H1 (cell line): ENCODE measurements around the gene LAIR1. TPM values are rescaled to one million over a fixed set of nuclear protein-coding genes. Genes with fewer than 3 reads are reported as not detected.
"Not testable (repeated sequence)": the region's sequence is repeated elsewhere in the genome, so short reads cannot be mapped to it uniquely, and the experiment has no call there.

Source experiments
- CTCF ChIA-PET: fragments of 300-600 bp; sonication (Branson Sonifier 250); formaldehyde crosslinking; loops from one replicate; lab custom pipeline; 2021; ENCODE audit not compliant: partially characterized antibody; lab: Charles Lee
- POLR2A ChIA-PET: fragments of 300-600 bp; sonication (Branson Sonifier 250); formaldehyde crosslinking; loops from one replicate; lab custom pipeline; 2021; ENCODE audit warnings: inconsistent platforms; ENCODE audit not compliant: partially characterized antibody; lab: Charles Lee
- DNase-seq, 2 experiments: peaks; one replicate each; pipeline versions ENCODE4 v3.0.0 to v3.0.0-alpha.2; 2010 to 2022; ENCODE audit warnings: low spot score in 2 of 2, low read depth in 1 of 2, mixed read lengths in 1 of 2
- FAIRE-seq: peaks from 2 replicates; lab custom pipeline; 2011; peaks lifted over from hg19 to GRCh38; lab: Jason Lieb, UNC
- H2AFZ ChIP-seq: 2 replicates; pipeline ENCODE4 v1.8.1; 2012; ENCODE audit warnings: low read length, inconsistent platforms
- H2AK5ac ChIP-seq: 2 replicates; pipeline ENCODE4 v1.6.1; 2013; ENCODE audit warnings: low read depth, low read length
- H2BK120ac ChIP-seq: replicated peaks from 2 replicates; pipeline ENCODE3; 2013; ENCODE audit warnings: low read depth, low read length, inconsistent platforms
- H2BK12ac ChIP-seq: 2 replicates; pipeline ENCODE4 v1.6.1; 2013; ENCODE audit warnings: low read depth, low read length
- H2BK15ac ChIP-seq: 2 replicates; pipeline ENCODE4 v1.6.1; 2013; ENCODE audit warnings: low read length
- H2BK20ac ChIP-seq: 2 replicates; pipeline ENCODE4 v1.6.1; 2013; ENCODE audit warnings: low read length
- H2BK5ac ChIP-seq: 2 replicates; pipeline ENCODE4 v1.6.1; 2013; ENCODE audit warnings: low read depth, low read length
- H3K14ac ChIP-seq: 2 replicates; pipeline ENCODE4 v1.6.1; 2013; ENCODE audit warnings: inconsistent platforms; ENCODE audit not compliant: insufficient read length
- H3K18ac ChIP-seq: 2 replicates; pipeline ENCODE4 v1.6.1; 2013; ENCODE audit warnings: low read length; ENCODE audit errors: extremely low read depth
- H3K23ac ChIP-seq: 2 replicates; pipeline ENCODE4 v1.6.1; 2013; ENCODE audit warnings: inconsistent platforms; ENCODE audit not compliant: insufficient read length
- H3K23me2 ChIP-seq: 2 replicates; pipeline ENCODE4 v1.6.1; 2013; ENCODE audit warnings: low read depth, low read length
- H3K27ac ChIP-seq: 2 replicates; pipeline ENCODE4 v1.6.1; 2011; ENCODE audit warnings: low read depth, low read length, inconsistent platforms
- H3K27me3 ChIP-seq, 4 experiments: replicated peaks in 1 of 4; 1 replicate in 1 of 4; 2 replicates in 3 of 4; pipeline versions ENCODE4 v1.6.1 to v1.8.1; 2011 to 2013; ENCODE audit warnings: low read length in 3 of 4, mild to moderate bottlenecking in 3 of 4, inconsistent platforms in 2 of 4, mixed read lengths in 2 of 4, moderate library complexity in 1 of 4; ENCODE audit not compliant: control insufficient read depth in 3 of 4, insufficient read depth in 3 of 4; ENCODE audit errors: extremely low read depth in 1 of 4
- H3K36me3 ChIP-seq, 4 experiments: 2 replicates each; pipeline versions ENCODE4 v1.6.1 to v1.8.1; 2011 to 2013; ENCODE audit warnings: mild to moderate bottlenecking in 4 of 4, low read length in 3 of 4, moderate library complexity in 2 of 4, control low read depth in 1 of 4, inconsistent platforms in 1 of 4; ENCODE audit not compliant: insufficient read depth in 4 of 4, control insufficient read depth in 2 of 4
- H3K4ac ChIP-seq: replicated peaks from 2 replicates; pipeline ENCODE3; 2013; ENCODE audit warnings: low read length, low read depth, mixed read lengths, inconsistent platforms; ENCODE audit not compliant: insufficient read length
- H3K4me1 ChIP-seq, 4 experiments: replicated peaks in 1 of 4; 1 replicate in 1 of 4; 2 replicates in 3 of 4; pipeline versions ENCODE4 v1.6.1 to v1.8.1; 2011 to 2013; ENCODE audit warnings: low read length in 3 of 4, inconsistent platforms in 2 of 4, mixed read lengths in 1 of 4; ENCODE audit not compliant: insufficient read depth in 4 of 4, control insufficient read depth in 3 of 4
- H3K4me2 ChIP-seq, 2 experiments: 2 replicates each; pipeline versions ENCODE4 v1.6.1 to v1.8.1; 2011 to 2013; ENCODE audit warnings: low read depth in 2 of 2, low read length in 2 of 2, control low read depth in 1 of 2, inconsistent platforms in 1 of 2, mild to moderate bottlenecking in 1 of 2; ENCODE audit not compliant: insufficient read depth in 1 of 2
- H3K4me3 ChIP-seq, 4 experiments: fragments of 200-600, 300-600 bp in 1 of 4; sonication (generic), shearing (Covaris generic), sonication (Bioruptor Twin) in 1 of 4; 2 replicates each; pipeline versions ENCODE4 v1.5.1 to v1.8.1; 2011 to 2016; ENCODE audit warnings: low read length in 4 of 4, low read depth in 3 of 4, control low read depth in 2 of 4, inconsistent platforms in 2 of 4, mild to moderate bottlenecking in 2 of 4, mixed read lengths in 1 of 4, moderate library complexity in 1 of 4; ENCODE audit not compliant: insufficient read depth in 2 of 4; ENCODE audit errors: extremely low read depth in 1 of 4
- H3K56ac ChIP-seq: replicated peaks from 2 replicates; pipeline ENCODE3; 2013; ENCODE audit warnings: low read depth, mild to moderate bottlenecking, mixed read lengths, low read length, inconsistent platforms; ENCODE audit not compliant: insufficient read length
- H3K79me1 ChIP-seq: 2 replicates; pipeline ENCODE4 v1.6.1; 2013; ENCODE audit warnings: low read depth, low read length, control low read depth
- H3K79me2 ChIP-seq, 2 experiments: 2 replicates each; pipeline versions ENCODE4 v1.6.1 to v1.8.1; 2012 to 2013; ENCODE audit warnings: low read length in 2 of 2, mild to moderate bottlenecking in 2 of 2, inconsistent platforms in 1 of 2; ENCODE audit not compliant: insufficient read depth in 2 of 2, control insufficient read depth in 1 of 2
- H3K9ac ChIP-seq, 4 experiments: replicated peaks in 1 of 4; 1 replicate in 1 of 4; 2 replicates in 3 of 4; pipeline versions ENCODE4 v1.6.1 to v1.8.1; 2011 to 2013; ENCODE audit warnings: low read depth in 3 of 4, low read length in 3 of 4, control low read depth in 2 of 4, mild to moderate bottlenecking in 2 of 4, moderate library complexity in 2 of 4, inconsistent platforms in 1 of 4; ENCODE audit errors: extremely low read depth in 1 of 4
- H3K9me3 ChIP-seq, 2 experiments: 2 replicates each; pipeline versions ENCODE4 v1.6.1 to v1.8.1; 2012 to 2013; ENCODE audit warnings: mild to moderate bottlenecking in 2 of 2, moderate library complexity in 2 of 2, control low read depth in 1 of 2, inconsistent platforms in 1 of 2, low read depth in 1 of 2, low read length in 1 of 2, mixed read lengths in 1 of 2; ENCODE audit not compliant: insufficient read depth in 2 of 2
- H4K20me1 ChIP-seq, 2 experiments: replicated peaks in 1 of 2; 2 replicates each; pipeline versions ENCODE3 to v1.8.1; 2011 to 2013; ENCODE audit warnings: inconsistent platforms in 2 of 2, low read length in 2 of 2, mild to moderate bottlenecking in 1 of 2; ENCODE audit not compliant: insufficient read depth in 2 of 2, control insufficient read depth in 1 of 2
- H4K5ac ChIP-seq: 2 replicates; pipeline ENCODE4 v1.6.1; 2013; ENCODE audit warnings: low read length, low read depth, mixed read lengths, inconsistent platforms; ENCODE audit not compliant: insufficient read length
- H4K8ac ChIP-seq: 2 replicates; pipeline ENCODE4 v1.8.0; 2013; ENCODE audit warnings: mild to moderate bottlenecking, moderate library complexity, low read length, inconsistent platforms; ENCODE audit not compliant: insufficient read depth; ENCODE audit errors: extremely low read depth
- H4K91ac ChIP-seq: replicated peaks from 2 replicates; pipeline ENCODE3; 2013; ENCODE audit warnings: low read length, mixed read lengths, inconsistent platforms; ENCODE audit not compliant: insufficient read length
- WGBS, 2 experiments: shearing (Covaris generic) in 1 of 2; methylation state at CpG; one replicate each; pipeline versions ENCODE4 v1.1.6 to v1.1.7; 2013 to 2015; ENCODE audit warnings: low lambda C conversion rate in 2 of 2, mixed read lengths in 2 of 2, inconsistent platforms in 1 of 2, low coverage in 1 of 2, missing lambda C conversion rate in 1 of 2; ENCODE audit not compliant: insufficient replicate concordance in 2 of 2, insufficient coverage in 1 of 2, insufficient read length in 1 of 2; ENCODE audit errors: extremely low coverage in 1 of 2, missing lambda C conversion rate in 1 of 2; 5-methylcytosine and 5-hydroxymethylcytosine counted together
- polyA plus RNA-seq, 7 experiments: library from polyadenylated mRNA; depleted of rRNA in 3 of 7; stranded (reverse) in 5 of 7; unstranded in 2 of 7; fragments of >200 nt in 5 of 7; fragments of 200-250 nt in 2 of 7; gene quantifications; 1 replicate in 5 of 7; 2 replicates in 1 of 7; 4 replicates in 1 of 7; pipeline versions ENCODE4 v1.2.1 to v1.2.3, GENCODE V29; 2011 to 2013; ENCODE audit warnings: missing spikeins in 2 of 7, mixed read lengths in 2 of 7
- total RNA-seq: library from RNA; stranded (reverse); fragmentation: NEBNext Ultra II Directional; extraction: Animal tissue kit (Norgen Biotek cat#: 25700); gene quantifications from 2 replicates; pipeline ENCODE4 v1.2.1, GENCODE V29; 2021
- TF ChIP-seq, protein P1 (sequence below), 3 experiments: IDR thresholded peaks; 1 replicate in 2 of 3; 2 replicates in 1 of 3; pipeline versions ENCODE4 v1.5.1 to v1.6.1; 2011; ENCODE audit warnings: low read length in 3 of 3, mild to moderate bottlenecking in 3 of 3, inconsistent platforms in 2 of 3, low read depth in 1 of 3, moderate library complexity in 1 of 3; ENCODE audit not compliant: insufficient read depth in 1 of 3; ENCODE audit errors: control extremely low read depth in 1 of 3

LAIR1 gene
- total and polyA plus RNA-seq, 2 of the 8 experiments (the other 6 are each of a cell fraction or from before 2014, with no cell fraction given) = 0.18 TPM; not detected in 1

DNA sequence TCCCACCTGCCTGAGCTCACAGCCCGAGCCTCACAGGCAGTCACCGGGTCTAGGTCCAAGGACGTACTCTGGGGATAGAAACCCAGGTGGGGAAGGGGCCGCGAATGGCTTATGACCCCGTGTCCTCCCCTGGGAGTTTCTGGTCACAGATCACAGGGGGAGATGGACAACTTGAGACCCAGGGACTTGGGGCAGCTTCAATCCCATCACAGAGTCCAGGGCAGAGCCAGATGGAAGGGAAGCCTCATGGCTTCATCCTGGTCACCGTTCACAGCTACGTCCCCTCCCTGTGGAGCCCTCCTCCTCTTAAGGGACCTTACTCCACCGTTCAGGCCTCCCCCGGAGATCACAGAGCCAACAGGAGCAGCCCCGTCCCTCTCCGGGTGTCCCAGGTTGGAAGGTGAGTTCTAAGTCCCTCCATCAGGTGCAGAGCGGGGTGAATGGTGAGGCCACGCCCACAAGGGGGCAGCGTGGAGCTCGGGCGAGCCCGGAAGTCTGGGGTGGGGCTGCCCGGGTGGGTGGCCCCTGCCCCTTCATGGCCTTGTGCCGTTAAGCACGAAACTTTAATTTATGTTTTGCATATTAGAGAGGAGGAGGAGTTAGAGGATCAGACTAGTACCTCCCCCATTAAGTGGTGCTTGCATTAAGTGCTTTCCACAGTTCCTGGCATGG, 5.4 kb downstream of the LAIR1 start:
- H2BK15ac ChIP-seq, H3K56ac ChIP-seq, H3K18ac ChIP-seq, H3K9me3 ChIP-seq, POLR2A ChIA-PET, H3K4me2 ChIP-seq, H3K79me1 ChIP-seq, H4K91ac ChIP-seq, H3K23me2 ChIP-seq, H3K27ac ChIP-seq, H3K4ac ChIP-seq, H3K27me3 ChIP-seq, H2BK12ac ChIP-seq, H4K5ac ChIP-seq, H3K23ac ChIP-seq, H3K4me3 ChIP-seq, H3K9ac ChIP-seq, H2BK20ac ChIP-seq, H3K36me3 ChIP-seq, H3K79me2 ChIP-seq, H4K8ac ChIP-seq, H3K4me1 ChIP-seq, H3K14ac ChIP-seq, H2AFZ ChIP-seq, H2BK5ac ChIP-seq, H2AK5ac ChIP-seq, H4K20me1 ChIP-seq, H2BK120ac ChIP-seq: not testable (repeated sequence)
- FAIRE-seq = peak; percentile 74
- TF ChIP-seq, protein P1, sequence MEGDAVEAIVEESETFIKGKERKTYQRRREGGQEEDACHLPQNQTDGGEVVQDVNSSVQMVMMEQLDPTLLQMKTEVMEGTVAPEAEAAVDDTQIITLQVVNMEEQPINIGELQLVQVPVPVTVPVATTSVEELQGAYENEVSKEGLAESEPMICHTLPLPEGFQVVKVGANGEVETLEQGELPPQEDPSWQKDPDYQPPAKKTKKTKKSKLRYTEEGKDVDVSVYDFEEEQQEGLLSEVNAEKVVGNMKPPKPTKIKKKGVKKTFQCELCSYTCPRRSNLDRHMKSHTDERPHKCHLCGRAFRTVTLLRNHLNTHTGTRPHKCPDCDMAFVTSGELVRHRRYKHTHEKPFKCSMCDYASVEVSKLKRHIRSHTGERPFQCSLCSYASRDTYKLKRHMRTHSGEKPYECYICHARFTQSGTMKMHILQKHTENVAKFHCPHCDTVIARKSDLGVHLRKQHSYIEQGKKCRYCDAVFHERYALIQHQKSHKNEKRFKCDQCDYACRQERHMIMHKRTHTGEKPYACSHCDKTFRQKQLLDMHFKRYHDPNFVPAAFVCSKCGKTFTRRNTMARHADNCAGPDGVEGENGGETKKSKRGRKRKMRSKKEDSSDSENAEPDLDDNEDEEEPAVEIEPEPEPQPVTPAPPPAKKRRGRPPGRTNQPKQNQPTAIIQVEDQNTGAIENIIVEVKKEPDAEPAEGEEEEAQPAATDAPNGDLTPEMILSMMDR (IDR thresholded peaks at IDR 0.05; ENCODE audit: control extremely low read depth in 1 of 3, insufficient read depth in 1 of 3, low read depth in 1 of 3, low read length in 3 of 3) = peak; percentile 3 to 12 (median 7); a peak in 2 of 4 replicates
- WGBS, 2 experiments = 43% methylated on average over 11 of the region's 21 CpGs; no CpG with 5 or more reads in 1 of the 2 experiments
- DNase-seq = peak in 1 of 2 experiments; percentile 84
- CTCF ChIA-PET = interaction anchor here (0.7 kb wide), 1 partner anchor 63 kb away, joined by 3 read pairs; no protein-coding TSS in a partner anchor
